H1 (cell line): ENCODE measurements around the gene RASSF3. TPM values are rescaled to one million over a fixed set of nuclear protein-coding genes. Genes with fewer than 3 reads are reported as not detected.

ENCODE experiments used
- CTCF ChIA-PET: fragments of 300-600 bp; sonication (Branson Sonifier 250); formaldehyde crosslinking; loops from one replicate; lab custom pipeline; 2021; ENCODE audit not compliant: partially characterized antibody; lab: Charles Lee
- POLR2A ChIA-PET: fragments of 300-600 bp; sonication (Branson Sonifier 250); formaldehyde crosslinking; loops from one replicate; lab custom pipeline; 2021; ENCODE audit warnings: inconsistent platforms; ENCODE audit not compliant: partially characterized antibody; lab: Charles Lee
- DNase-seq, 2 experiments: peaks; one replicate each; pipeline versions ENCODE4 v3.0.0 to v3.0.0-alpha.2; 2010 to 2022; ENCODE audit warnings: low spot score in 2 of 2, low read depth in 1 of 2, mixed read lengths in 1 of 2
- FAIRE-seq: peaks from 2 replicates; lab custom pipeline; 2011; peaks lifted over from hg19 to GRCh38; lab: Jason Lieb, UNC
- H2AFZ ChIP-seq: 2 replicates; pipeline ENCODE4 v1.8.1; 2012; ENCODE audit warnings: low read length, inconsistent platforms
- H2AK5ac ChIP-seq: 2 replicates; pipeline ENCODE4 v1.6.1; 2013; ENCODE audit warnings: low read depth, low read length
- H2BK120ac ChIP-seq: replicated peaks from 2 replicates; pipeline ENCODE3; 2013; ENCODE audit warnings: low read depth, low read length, inconsistent platforms
- H2BK12ac ChIP-seq: 2 replicates; pipeline ENCODE4 v1.6.1; 2013; ENCODE audit warnings: low read depth, low read length
- H2BK15ac ChIP-seq: 2 replicates; pipeline ENCODE4 v1.6.1; 2013; ENCODE audit warnings: low read length
- H2BK20ac ChIP-seq: 2 replicates; pipeline ENCODE4 v1.6.1; 2013; ENCODE audit warnings: low read length
- H2BK5ac ChIP-seq: 2 replicates; pipeline ENCODE4 v1.6.1; 2013; ENCODE audit warnings: low read depth, low read length
- H3K14ac ChIP-seq: 2 replicates; pipeline ENCODE4 v1.6.1; 2013; ENCODE audit warnings: inconsistent platforms; ENCODE audit not compliant: insufficient read length
- H3K18ac ChIP-seq: 2 replicates; pipeline ENCODE4 v1.6.1; 2013; ENCODE audit warnings: low read length; ENCODE audit errors: extremely low read depth
- H3K23ac ChIP-seq: 2 replicates; pipeline ENCODE4 v1.6.1; 2013; ENCODE audit warnings: inconsistent platforms; ENCODE audit not compliant: insufficient read length
- H3K23me2 ChIP-seq: 2 replicates; pipeline ENCODE4 v1.6.1; 2013; ENCODE audit warnings: low read depth, low read length
- H3K27ac ChIP-seq: 2 replicates; pipeline ENCODE4 v1.6.1; 2011; ENCODE audit warnings: low read depth, low read length, inconsistent platforms
- H3K27me3 ChIP-seq, 4 experiments: replicated peaks in 1 of 4; 1 replicate in 1 of 4; 2 replicates in 3 of 4; pipeline versions ENCODE4 v1.6.1 to v1.8.1; 2011 to 2013; ENCODE audit warnings: low read length in 3 of 4, mild to moderate bottlenecking in 3 of 4, inconsistent platforms in 2 of 4, mixed read lengths in 2 of 4, moderate library complexity in 1 of 4; ENCODE audit not compliant: control insufficient read depth in 3 of 4, insufficient read depth in 3 of 4; ENCODE audit errors: extremely low read depth in 1 of 4
- H3K36me3 ChIP-seq, 4 experiments: 2 replicates each; pipeline versions ENCODE4 v1.6.1 to v1.8.1; 2011 to 2013; ENCODE audit warnings: mild to moderate bottlenecking in 4 of 4, low read length in 3 of 4, moderate library complexity in 2 of 4, control low read depth in 1 of 4, inconsistent platforms in 1 of 4; ENCODE audit not compliant: insufficient read depth in 4 of 4, control insufficient read depth in 2 of 4
- H3K4ac ChIP-seq: replicated peaks from 2 replicates; pipeline ENCODE3; 2013; ENCODE audit warnings: low read length, low read depth, mixed read lengths, inconsistent platforms; ENCODE audit not compliant: insufficient read length
- H3K4me1 ChIP-seq, 4 experiments: replicated peaks in 1 of 4; 1 replicate in 1 of 4; 2 replicates in 3 of 4; pipeline versions ENCODE4 v1.6.1 to v1.8.1; 2011 to 2013; ENCODE audit warnings: low read length in 3 of 4, inconsistent platforms in 2 of 4, mixed read lengths in 1 of 4; ENCODE audit not compliant: insufficient read depth in 4 of 4, control insufficient read depth in 3 of 4
- H3K4me2 ChIP-seq, 2 experiments: 2 replicates each; pipeline versions ENCODE4 v1.6.1 to v1.8.1; 2011 to 2013; ENCODE audit warnings: low read depth in 2 of 2, low read length in 2 of 2, control low read depth in 1 of 2, inconsistent platforms in 1 of 2, mild to moderate bottlenecking in 1 of 2; ENCODE audit not compliant: insufficient read depth in 1 of 2
- H3K4me3 ChIP-seq, 4 experiments: fragments of 200-600, 300-600 bp in 1 of 4; sonication (generic), shearing (Covaris generic), sonication (Bioruptor Twin) in 1 of 4; 2 replicates each; pipeline versions ENCODE4 v1.5.1 to v1.8.1; 2011 to 2016; ENCODE audit warnings: low read length in 4 of 4, low read depth in 3 of 4, control low read depth in 2 of 4, inconsistent platforms in 2 of 4, mild to moderate bottlenecking in 2 of 4, mixed read lengths in 1 of 4, moderate library complexity in 1 of 4; ENCODE audit not compliant: insufficient read depth in 2 of 4; ENCODE audit errors: extremely low read depth in 1 of 4
- H3K56ac ChIP-seq: replicated peaks from 2 replicates; pipeline ENCODE3; 2013; ENCODE audit warnings: low read depth, mild to moderate bottlenecking, mixed read lengths, low read length, inconsistent platforms; ENCODE audit not compliant: insufficient read length
- H3K79me1 ChIP-seq: 2 replicates; pipeline ENCODE4 v1.6.1; 2013; ENCODE audit warnings: low read depth, low read length, control low read depth
- H3K79me2 ChIP-seq, 2 experiments: 2 replicates each; pipeline versions ENCODE4 v1.6.1 to v1.8.1; 2012 to 2013; ENCODE audit warnings: low read length in 2 of 2, mild to moderate bottlenecking in 2 of 2, inconsistent platforms in 1 of 2; ENCODE audit not compliant: insufficient read depth in 2 of 2, control insufficient read depth in 1 of 2
- H3K9ac ChIP-seq, 4 experiments: replicated peaks in 1 of 4; 1 replicate in 1 of 4; 2 replicates in 3 of 4; pipeline versions ENCODE4 v1.6.1 to v1.8.1; 2011 to 2013; ENCODE audit warnings: low read depth in 3 of 4, low read length in 3 of 4, control low read depth in 2 of 4, mild to moderate bottlenecking in 2 of 4, moderate library complexity in 2 of 4, inconsistent platforms in 1 of 4; ENCODE audit errors: extremely low read depth in 1 of 4
- H3K9me3 ChIP-seq, 2 experiments: 2 replicates each; pipeline versions ENCODE4 v1.6.1 to v1.8.1; 2012 to 2013; ENCODE audit warnings: mild to moderate bottlenecking in 2 of 2, moderate library complexity in 2 of 2, control low read depth in 1 of 2, inconsistent platforms in 1 of 2, low read depth in 1 of 2, low read length in 1 of 2, mixed read lengths in 1 of 2; ENCODE audit not compliant: insufficient read depth in 2 of 2
- H4K20me1 ChIP-seq, 2 experiments: replicated peaks in 1 of 2; 2 replicates each; pipeline versions ENCODE3 to v1.8.1; 2011 to 2013; ENCODE audit warnings: inconsistent platforms in 2 of 2, low read length in 2 of 2, mild to moderate bottlenecking in 1 of 2; ENCODE audit not compliant: insufficient read depth in 2 of 2, control insufficient read depth in 1 of 2
- H4K5ac ChIP-seq: 2 replicates; pipeline ENCODE4 v1.6.1; 2013; ENCODE audit warnings: low read length, low read depth, mixed read lengths, inconsistent platforms; ENCODE audit not compliant: insufficient read length
- H4K8ac ChIP-seq: 2 replicates; pipeline ENCODE4 v1.8.0; 2013; ENCODE audit warnings: mild to moderate bottlenecking, moderate library complexity, low read length, inconsistent platforms; ENCODE audit not compliant: insufficient read depth; ENCODE audit errors: extremely low read depth
- H4K91ac ChIP-seq: replicated peaks from 2 replicates; pipeline ENCODE3; 2013; ENCODE audit warnings: low read length, mixed read lengths, inconsistent platforms; ENCODE audit not compliant: insufficient read length
- BACH1 ChIP-seq: IDR thresholded peaks from 2 replicates; pipeline ENCODE4 v1.6.1; 2012; ENCODE audit warnings: low read length, improper control_type of control experiment
- CHD2 ChIP-seq: IDR thresholded peaks from 2 replicates; pipeline ENCODE4 v1.6.1; 2012; ENCODE audit warnings: low read length, improper control_type of control experiment
- E2F6 ChIP-seq: IDR thresholded peaks from 2 replicates; pipeline ENCODE4 v1.6.1; 2012; ENCODE audit warnings: inconsistent platforms
- EGR1 ChIP-seq: IDR thresholded peaks from 2 replicates; pipeline ENCODE4 v1.6.1; 2011; ENCODE audit warnings: low read depth, low read length, borderline replicate concordance
- MAFK ChIP-seq: IDR thresholded peaks from 2 replicates; pipeline ENCODE4 v1.6.1; 2012; ENCODE audit warnings: low read depth, mild to moderate bottlenecking, improper control_type of control experiment, low read length
- POLR2AphosphoS5 ChIP-seq: IDR thresholded peaks from 2 replicates; pipeline ENCODE4 v1.6.1; 2011; ENCODE audit warnings: low read depth, low read length
- POU5F1 ChIP-seq: IDR thresholded peaks from 2 replicates; pipeline ENCODE4 v1.6.1; 2011; ENCODE audit warnings: low read depth, mild to moderate bottlenecking, low read length, moderate library complexity
- RFX5 ChIP-seq: IDR thresholded peaks from 2 replicates; pipeline ENCODE4 v1.6.1; 2011; ENCODE audit warnings: low read depth, low read length, improper control_type of control experiment, borderline replicate concordance
- SP4 ChIP-seq: IDR thresholded peaks from 2 replicates; pipeline ENCODE4 v1.6.1; 2012; ENCODE audit warnings: low read length, inconsistent platforms
- WGBS, 2 experiments: shearing (Covaris generic) in 1 of 2; methylation state at CpG; one replicate each; pipeline versions ENCODE4 v1.1.6 to v1.1.7; 2013 to 2015; ENCODE audit warnings: low lambda C conversion rate in 2 of 2, mixed read lengths in 2 of 2, inconsistent platforms in 1 of 2, low coverage in 1 of 2, missing lambda C conversion rate in 1 of 2; ENCODE audit not compliant: insufficient replicate concordance in 2 of 2, insufficient coverage in 1 of 2, insufficient read length in 1 of 2; ENCODE audit errors: extremely low coverage in 1 of 2, missing lambda C conversion rate in 1 of 2; 5-methylcytosine and 5-hydroxymethylcytosine counted together
- polyA plus RNA-seq, 7 experiments: library from polyadenylated mRNA; depleted of rRNA in 3 of 7; stranded (reverse) in 5 of 7; unstranded in 2 of 7; fragments of >200 nt in 5 of 7; fragments of 200-250 nt in 2 of 7; gene quantifications; 1 replicate in 5 of 7; 2 replicates in 1 of 7; 4 replicates in 1 of 7; pipeline versions ENCODE4 v1.2.1 to v1.2.3, GENCODE V29; 2011 to 2013; ENCODE audit warnings: missing spikeins in 2 of 7, mixed read lengths in 2 of 7
- total RNA-seq: library from RNA; stranded (reverse); fragmentation: NEBNext Ultra II Directional; extraction: Animal tissue kit (Norgen Biotek cat#: 25700); gene quantifications from 2 replicates; pipeline ENCODE4 v1.2.1, GENCODE V29; 2021

The RASSF3 gene
- total and polyA plus RNA-seq, 2 of the 8 experiments (the other 6 are each of a cell fraction or from before 2014, with no cell fraction given), result 19.1 to 64.3 TPM

GRCh38 chr12:64577046-64577445, 33.2 kb upstream of the RASSF3 start:
- H3K23ac ChIP-seq, result no peak overlapping the region
- no peaks in the 10 kb centered on the region for H3K4me1 ChIP-seq
- 93% methylated on average over 4 of the region's 4 CpGs; no CpG with 5 or more reads in 1 of the 2 experiments for WGBS, 2 experiments
- H3K4ac ChIP-seq, result no peak overlapping the region
- DNase-seq (no peak), FAIRE-seq (no peak)
- H3K79me1 ChIP-seq, result no peaks in the 10 kb centered on the region
- peaks cover 2 to 10% of the 10 kb centered on the region in 2 experiments; a peak in 2 of 4 replicates for H3K9me3 ChIP-seq
- H3K27ac ChIP-seq, result no peak overlapping the region
- no peak overlapping the region for H2BK20ac ChIP-seq
- ChIA-PET POLR2A (no interaction called here), CTCF (interaction anchor here (0.7 kb wide), 1 partner anchor 11 kb away, joined by 3 read pairs; no protein-coding TSS in a partner anchor)
- no peak overlapping the region for H3K9ac ChIP-seq
- no peak overlapping the region for H2BK5ac ChIP-seq
- H3K23me2 ChIP-seq, result no peaks in the 10 kb centered on the region
- no peak overlapping the region for H2BK12ac ChIP-seq
- H3K56ac ChIP-seq, result no peak overlapping the region
- no peak overlapping the region for H2AFZ ChIP-seq
- no peak overlapping the region for H2BK15ac ChIP-seq
- no peak overlapping the region for H4K8ac ChIP-seq
- no peak overlapping the region for H3K4me3 ChIP-seq
- no peaks in the 10 kb centered on the region for H3K27me3 ChIP-seq
- no peak overlapping the region for H4K5ac ChIP-seq
- H3K36me3 ChIP-seq, result no peaks in the 10 kb centered on the region
- H3K18ac ChIP-seq, result no peak overlapping the region
- H2AK5ac ChIP-seq, result no peak overlapping the region
- H3K4me2 ChIP-seq, result no peak overlapping the region
- H4K91ac ChIP-seq, result no peak overlapping the region
- H3K14ac ChIP-seq, result no peak overlapping the region
- no peaks in the 10 kb centered on the region for H4K20me1 ChIP-seq
- no peak overlapping the region for H2BK120ac ChIP-seq
- H3K79me2 ChIP-seq, result no peaks in the 10 kb centered on the region
- TF ChIP-seq CHD2 (no peak), POLR2AphosphoS5 (no peak), SP4 (no peak), RFX5 (no peak), BACH1 (no peak), EGR1 (no peak), E2F6 (no peak), POU5F1 (no peak), MAFK (no peak)
